WTC11 (cell line): Measurements from ENCODE around the gene BCAR3. TPM values are rescaled to one million over a fixed set of nuclear protein-coding genes. Genes with fewer than 3 reads are reported as not detected.

Source experiments
- ATAC-seq: fragments of 200-7000 bp; cut with Tn5 transposase; 2 replicates; pipeline ENCODE4 v1.10.0; 2021; ENCODE audit warnings: mild to moderate bottlenecking, moderate library complexity
- CTCF ChIA-PET: fragments of 300-600 bp; sonication (Branson Sonifier 250); formaldehyde crosslinking; loops from one replicate; lab custom pipeline; 2021; ENCODE audit warnings: antibody characterized with exemption; lab: Charles Lee
- POLR2A ChIA-PET: fragments of 350-600 bp; sonication (Branson Sonifier 250); formaldehyde crosslinking; loops from one replicate; lab custom pipeline; 2021; ENCODE audit warnings: antibody characterized with exemption; lab: Charles Lee
- DNase-seq: peaks from one replicate; pipeline ENCODE4 v3.0.0; 2021; ENCODE audit warnings: low spot score
- H3K27ac Mint-ChIP-seq: 2 replicates; pipeline ENCODE4 v1.8.0; 2021; ENCODE audit warnings: mixed read lengths
- H3K27me3 Mint-ChIP-seq: 2 replicates; pipeline ENCODE4 v1.8.0; 2021; ENCODE audit warnings: low read depth, mild to moderate bottlenecking, moderate library complexity, mixed read lengths
- H3K36me3 Mint-ChIP-seq: 2 replicates; pipeline ENCODE4 v1.8.0; 2021; ENCODE audit warnings: mixed read lengths
- H3K4me1 Mint-ChIP-seq: 2 replicates; pipeline ENCODE4 v1.8.0; 2022; ENCODE audit warnings: mixed read lengths
- H3K4me3 Mint-ChIP-seq: 2 replicates; pipeline ENCODE4 v1.8.0; 2021; ENCODE audit warnings: mild to moderate bottlenecking, moderate library complexity, mixed read lengths
- H3K9me3 Mint-ChIP-seq: 2 replicates; pipeline ENCODE4 v1.8.0; 2021; ENCODE audit warnings: mixed read lengths
- AR ChIP-seq: fragments of 250-450 bp; sonication (Bioruptor Pico); IDR thresholded peaks from 2 replicates; pipeline ENCODE4 v1.9.0; 2021; ENCODE audit warnings: mild to moderate bottlenecking
- CBFB ChIP-seq: sonication (generic); formaldehyde crosslinking; IDR thresholded peaks from 2 replicates; pipeline ENCODE4 v1.8.1; 2022; ENCODE audit warnings: mild to moderate bottlenecking, low read depth, missing genetic modification reagents
- EMX1 ChIP-seq: fragments of 250-450 bp; sonication (Bioruptor Pico); IDR thresholded peaks from 2 replicates; pipeline ENCODE4 v1.8.0; 2021; ENCODE audit warnings: mild to moderate bottlenecking
- ESRRA ChIP-seq: sonication (generic); formaldehyde crosslinking; IDR thresholded peaks from 2 replicates; pipeline ENCODE4 v1.8.1; 2022; ENCODE audit warnings: mild to moderate bottlenecking, missing genetic modification reagents, borderline replicate concordance
- ETV6 ChIP-seq: sonication (generic); formaldehyde crosslinking; IDR thresholded peaks from 2 replicates; pipeline ENCODE4 v1.8.1; 2022; ENCODE audit warnings: mild to moderate bottlenecking, missing genetic modification reagents
- GTF2I ChIP-seq: fragments of 250-450 bp; sonication (Bioruptor Pico); conservative IDR thresholded peaks from 2 replicates; pipeline ENCODE4 v1.4.0; 2021; ENCODE audit warnings: mild to moderate bottlenecking
- HMGA2 ChIP-seq: fragments of 250-450 bp; sonication (Bioruptor Pico); IDR thresholded peaks from 2 replicates; pipeline ENCODE4 v1.4.0; 2021; ENCODE audit warnings: mild to moderate bottlenecking, moderate library complexity
- IRF2 ChIP-seq: sonication (generic); formaldehyde crosslinking; IDR thresholded peaks from 2 replicates; pipeline ENCODE4 v1.8.0; 2022; ENCODE audit warnings: low read depth, missing genetic modification reagents, borderline replicate concordance
- NFE2L1 ChIP-seq: sonication (generic); formaldehyde crosslinking; IDR thresholded peaks from 2 replicates; pipeline ENCODE4 v1.8.1; 2023; ENCODE audit warnings: missing genetic modification reagents
- PRDM15 ChIP-seq: sonication (generic); formaldehyde crosslinking; IDR thresholded peaks from 2 replicates; pipeline ENCODE4 v1.8.0; 2022; ENCODE audit warnings: missing genetic modification reagents
- RORB ChIP-seq: fragments of 250-450 bp; sonication (Bioruptor Pico); IDR thresholded peaks from 2 replicates; pipeline ENCODE4 v1.9.0; 2021; ENCODE audit warnings: mild to moderate bottlenecking
- SMAD3 ChIP-seq: sonication (generic); formaldehyde crosslinking; IDR thresholded peaks from 2 replicates; pipeline ENCODE4 v1.8.0; 2022; ENCODE audit warnings: missing genetic modification reagents, mild to moderate bottlenecking, borderline replicate concordance
- SOX15 ChIP-seq: fragments of 250-450 bp; sonication (Bioruptor Pico); IDR thresholded peaks from 2 replicates; pipeline ENCODE4 v1.9.0; 2021; ENCODE audit warnings: mild to moderate bottlenecking
- TCF7 ChIP-seq: sonication (generic); formaldehyde crosslinking; IDR thresholded peaks from 2 replicates; pipeline ENCODE4 v1.8.0; 2022; ENCODE audit warnings: mild to moderate bottlenecking, low read depth, missing genetic modification reagents, moderate library complexity
- TEAD4 ChIP-seq: sonication (generic); formaldehyde crosslinking; IDR thresholded peaks from 2 replicates; pipeline ENCODE4 v1.8.0; 2022; ENCODE audit warnings: mild to moderate bottlenecking, missing genetic modification reagents
- ZNF317 ChIP-seq: sonication (generic); formaldehyde crosslinking; IDR thresholded peaks from 2 replicates; pipeline ENCODE4 v1.8.1; 2023; ENCODE audit warnings: low read depth, mild to moderate bottlenecking, moderate library complexity, missing genetic modification reagents, borderline replicate concordance
- ZNF423 ChIP-seq: fragments of 250-450 bp; sonication (Bioruptor Pico); IDR thresholded peaks from 2 replicates; pipeline ENCODE4 v2.1.2; 2022; ENCODE audit warnings: mild to moderate bottlenecking, moderate library complexity
- ZNF425 ChIP-seq: fragments of 250-450 bp; sonication (Bioruptor Pico); conservative IDR thresholded peaks from 2 replicates; pipeline ENCODE4 v1.9.0; 2021; ENCODE audit warnings: mild to moderate bottlenecking
- ZNF532 ChIP-seq: fragments of 250-450 bp; sonication (Bioruptor Pico); IDR thresholded peaks from 2 replicates; pipeline ENCODE4 v1.9.0; 2021; ENCODE audit warnings: mild to moderate bottlenecking, borderline replicate concordance
- ZNF671 ChIP-seq: fragments of 250-450 bp; sonication (Bioruptor Pico); IDR thresholded peaks from 2 replicates; pipeline ENCODE4 v1.8.0; 2021; ENCODE audit warnings: mild to moderate bottlenecking
- ZSCAN18 ChIP-seq: fragments of 250-450 bp; sonication (Bioruptor Pico); IDR thresholded peaks from 2 replicates; pipeline ENCODE4 v2.1.2; 2022; ENCODE audit warnings: mild to moderate bottlenecking, moderate library complexity
- total RNA-seq: library from RNA; stranded (reverse); gene quantifications from 3 replicates; pipeline ENCODE4 v1.2.3, GENCODE V29; 2021

The BCAR3 gene
- total RNA-seq, 1 experiment from 2014 or later = 14.8 TPM

GRCh38 chr1:93672477-93673162 is 9.0 kb downstream of the BCAR3 start (continued):
- no peak for TF ChIP-seq HMGA2 (CRISPR knock-in tag)
- TF ChIP-seq SOX15 (CRISPR knock-in tag) = no peak
- TF ChIP-seq TEAD4 (CRISPR knock-in tag) = no peak

DNA sequence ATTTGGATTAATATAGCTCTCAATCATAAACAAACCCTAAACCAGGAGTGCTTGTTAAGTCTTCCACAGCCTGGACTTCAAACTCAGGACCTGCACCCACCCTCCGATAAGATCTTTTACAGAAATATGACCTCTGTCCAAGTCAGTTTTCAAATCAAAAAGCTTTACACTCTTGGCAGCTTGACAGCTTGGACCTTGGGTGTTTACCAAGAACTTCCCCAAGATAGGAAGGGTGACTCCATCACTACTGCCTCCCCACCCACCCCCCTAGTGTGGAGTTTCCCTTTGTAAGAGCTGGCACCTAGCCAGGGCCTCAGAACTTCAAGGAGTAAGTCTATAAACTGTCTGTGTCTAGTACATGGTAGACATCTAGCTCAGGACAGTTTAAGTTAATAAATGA is 9.6 kb downstream of the BCAR3 start:
- ChIA-PET CTCF (interaction anchor here (0.7 to 1.4 kb wide), 2 partner anchors 26 to 58 kb away, joined by 3 to 6 read pairs; no protein-coding TSS in a partner anchor), POLR2A (no interaction called here)
- H3K4me1 Mint-ChIP-seq = peaks cover 27% of the 10 kb centered on the region
- DNase-seq (no peak), ATAC-seq (no peak)
- peaks cover 23% of the 10 kb centered on the region for H3K36me3 Mint-ChIP-seq
- H3K9me3 Mint-ChIP-seq = no peaks in the 10 kb centered on the region
- H3K4me3 Mint-ChIP-seq = no peak overlapping the region
- no peaks in the 10 kb centered on the region for H3K27me3 Mint-ChIP-seq
- no peak overlapping the region for H3K27ac Mint-ChIP-seq
- TF ChIP-seq NFE2L1 (CRISPR knock-in tag) (no peak), EMX1 (CRISPR knock-in tag) (no peak), ESRRA (CRISPR knock-in tag) (no peak), SMAD3 (CRISPR knock-in tag) (no peak), TCF7 (CRISPR knock-in tag) (no peak), HMGA2 (CRISPR knock-in tag) (no peak), ZNF423 (CRISPR knock-in tag) (no peak), RORB (CRISPR knock-in tag) (no peak), GTF2I (CRISPR knock-in tag) (no peak), ZNF425 (CRISPR knock-in tag) (no peak), ZNF671 (CRISPR knock-in tag) (no peak), ZSCAN18 (CRISPR knock-in tag) (no peak), AR (CRISPR knock-in tag) (no peak), ETV6 (CRISPR knock-in tag) (no peak), PRDM15 (CRISPR knock-in tag) (no peak), ZNF317 (CRISPR knock-in tag) (no peak), CBFB (CRISPR knock-in tag) (no peak), ZNF532 (CRISPR knock-in tag) (no peak), IRF2 (no peak)
